Astrocyte (in vitro differentiated cells and primary cell): ENCODE measurements around the gene ARHGAP11A.
"Not testable (repeated sequence)": the region's sequence is repeated elsewhere in the genome, so short reads cannot be mapped to it uniquely, and the experiment has no call there.

Experiments used
- EZH2 ChIP-seq: IDR thresholded peaks from 2 replicates; pipeline ENCODE4 v1.6.1; 2012; ENCODE audit warnings: mild to moderate bottlenecking, low read length, inconsistent platforms; ENCODE audit not compliant: insufficient read depth
- TF ChIP-seq, protein P1 (sequence below): IDR thresholded peaks from 2 replicates; pipeline ENCODE4 v1.5.1; 2011; ENCODE audit warnings: low read depth, mild to moderate bottlenecking, inconsistent platforms, low read length, moderate library complexity; ENCODE audit not compliant: insufficient read depth

DNA sequence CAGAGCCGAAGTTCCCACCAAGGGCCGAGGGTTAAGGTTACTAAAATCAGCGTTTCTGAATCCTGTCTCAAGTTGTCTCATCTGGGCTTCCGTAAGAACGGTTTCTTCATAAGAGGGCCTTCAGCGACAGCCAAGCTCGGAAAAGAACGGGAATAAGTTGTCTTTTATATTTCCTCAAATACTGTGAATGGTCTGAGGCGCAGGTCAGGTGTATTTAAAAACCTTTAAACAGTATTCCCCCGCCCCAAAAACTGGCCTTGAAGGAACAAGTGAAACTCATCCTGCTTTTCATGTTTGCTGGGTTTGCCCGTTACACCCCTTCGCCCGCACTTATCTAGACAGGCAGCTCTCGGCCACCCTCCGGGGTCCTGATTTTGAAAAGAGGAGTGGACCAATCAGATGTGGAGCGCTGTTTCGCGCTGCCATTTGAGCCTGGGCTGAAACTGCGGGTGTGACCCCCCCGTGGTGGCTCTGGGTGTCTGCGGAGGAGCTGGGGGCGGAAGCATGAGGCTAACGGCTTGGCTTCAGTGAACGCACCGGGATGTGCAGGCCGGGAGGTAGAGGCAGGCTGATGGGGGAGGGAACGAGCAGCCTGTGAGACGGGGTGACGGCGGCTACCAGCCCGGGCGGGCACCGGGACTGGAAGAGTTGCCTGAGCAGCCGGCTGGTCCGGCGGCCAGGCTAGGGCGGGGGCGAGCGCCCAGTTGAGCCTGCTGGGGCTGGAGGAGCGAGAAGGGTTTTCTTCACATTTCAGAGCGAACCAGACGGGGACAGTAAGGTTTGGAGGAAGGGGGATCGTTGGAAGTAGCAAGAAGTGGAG lies at the start of gene ARHGAP11A:
- TF ChIP-seq, protein P1, sequence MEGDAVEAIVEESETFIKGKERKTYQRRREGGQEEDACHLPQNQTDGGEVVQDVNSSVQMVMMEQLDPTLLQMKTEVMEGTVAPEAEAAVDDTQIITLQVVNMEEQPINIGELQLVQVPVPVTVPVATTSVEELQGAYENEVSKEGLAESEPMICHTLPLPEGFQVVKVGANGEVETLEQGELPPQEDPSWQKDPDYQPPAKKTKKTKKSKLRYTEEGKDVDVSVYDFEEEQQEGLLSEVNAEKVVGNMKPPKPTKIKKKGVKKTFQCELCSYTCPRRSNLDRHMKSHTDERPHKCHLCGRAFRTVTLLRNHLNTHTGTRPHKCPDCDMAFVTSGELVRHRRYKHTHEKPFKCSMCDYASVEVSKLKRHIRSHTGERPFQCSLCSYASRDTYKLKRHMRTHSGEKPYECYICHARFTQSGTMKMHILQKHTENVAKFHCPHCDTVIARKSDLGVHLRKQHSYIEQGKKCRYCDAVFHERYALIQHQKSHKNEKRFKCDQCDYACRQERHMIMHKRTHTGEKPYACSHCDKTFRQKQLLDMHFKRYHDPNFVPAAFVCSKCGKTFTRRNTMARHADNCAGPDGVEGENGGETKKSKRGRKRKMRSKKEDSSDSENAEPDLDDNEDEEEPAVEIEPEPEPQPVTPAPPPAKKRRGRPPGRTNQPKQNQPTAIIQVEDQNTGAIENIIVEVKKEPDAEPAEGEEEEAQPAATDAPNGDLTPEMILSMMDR = not testable (repeated sequence)
- not testable (repeated sequence) for TF ChIP-seq EZH2
